Measurements from ENCODE around the gene ZNF75A. TPM values are rescaled to one million over a fixed set of nuclear protein-coding genes. Genes with fewer than 3 reads are reported as not detected.

Gene ZNF75A
- total RNA-seq, 2 donors from 2014 or later, result 34.9 to 41.5 TPM

DNA sequence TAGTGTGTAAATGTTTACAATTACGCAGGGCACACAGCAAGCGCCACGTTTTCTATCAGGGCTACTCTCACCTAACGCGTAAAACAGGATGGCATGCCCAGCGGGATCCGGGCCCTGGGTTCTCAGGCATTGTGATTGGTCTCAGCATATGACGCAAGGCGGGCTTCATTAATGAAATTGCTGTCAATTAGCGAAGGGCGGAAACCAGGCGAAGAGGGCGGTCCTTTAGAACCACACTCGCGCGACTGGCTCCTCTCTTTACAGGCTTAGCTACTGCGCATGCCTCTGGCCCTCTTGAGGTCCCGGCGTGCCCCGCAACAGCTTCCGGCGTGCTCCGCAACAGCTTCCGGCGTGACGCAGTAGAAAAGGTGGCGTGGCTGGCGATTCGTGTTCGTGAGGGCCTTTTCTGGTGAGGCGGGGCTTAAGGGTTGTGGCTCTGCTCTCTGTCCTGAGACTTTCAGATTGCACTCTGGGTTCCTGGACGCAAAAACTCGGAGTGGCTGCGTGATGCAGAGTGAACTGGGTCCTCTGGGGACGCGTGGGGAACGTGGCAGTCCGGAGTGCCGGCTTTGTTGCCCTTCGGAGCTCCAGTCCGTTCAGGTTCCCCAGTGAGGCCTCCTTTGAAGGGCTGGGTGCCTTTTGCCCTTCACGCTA lies 59.6 kb downstream of the ZNF75A start:
- Histone ChIP-seq H3K4me1 (replicated peaks) (no peaks in the 10 kb centered on the region), H3K4me3 (peak overlapping the region; percentile 28 to 35), H3K27ac (peak overlapping the region; percentile 57 to 58), H3K27me3 (replicated peaks; ENCODE audit: insufficient read depth) (no peaks in the 10 kb centered on the region), H3K9me3 (no peaks in the 10 kb centered on the region), H3K36me3 (no peaks in the 10 kb centered on the region)
- TF ChIP-seq POLR2AphosphoS5 (IDR thresholded peaks at IDR 0.05) (peak; percentile 89), POLR2A (IDR thresholded peaks at IDR 0.05) (no peak)
- 9% methylated on average over 42 of the region's 42 CpGs for WGBS
- peak; percentile 79 for DNase-seq (ENCODE audit: low spot score)
- intact Hi-C loops (cut with DNase I), result no loop called here

Other genes starting within 250 kb of the ZNF75A start
- gene IL32, start 239.9 kb upstream of the ZNF75A start, total RNA-seq, result 10 to 100 TPM; 13.5 to 33.3 TPM
- gene ZSCAN10, start 206.2 kb upstream of the ZNF75A start, total RNA-seq, result under 1 TPM in 1 of 2 donors, not detected in 1; 0.57 TPM
- gene ZNF205, start 192.9 kb upstream of the ZNF75A start, total RNA-seq, result 10 to 100 TPM; 20.9 to 27.0 TPM
- gene ZNF213, start 170.5 kb upstream of the ZNF75A start, total RNA-seq, result 10 to 100 TPM; 18.4 to 28.1 TPM
- not detected for gene OR1F1, start 117.3 kb upstream of the ZNF75A start, total RNA-seq
- 10 to 100 TPM in 1 of 2 donors, 1 to 10 TPM in 1; 8.2 to 18.6 TPM for gene ZNF200, start 70.3 kb upstream of the ZNF75A start, total RNA-seq
- 1 to 10 TPM in 1 of 2 donors, under 1 TPM in 1; 0.77 to 5.9 TPM for gene MEFV, start 48.9 kb upstream of the ZNF75A start, total RNA-seq
- gene ZNF263, start 22.0 kb upstream of the ZNF75A start, total RNA-seq, result 10 to 100 TPM; 51.2 to 88.8 TPM
- 10 to 100 TPM in 1 of 2 donors, 1 to 10 TPM in 1; 4.4 to 15.5 TPM for gene TIGD7, start 67 bp upstream of the ZNF75A start, total RNA-seq
- 1 to 10 TPM in 1 of 2 donors, not detected in 1; 1.1 TPM for gene OR2C1, start 50.4 kb downstream of the ZNF75A start, total RNA-seq
- 10 to 100 TPM; 15.2 to 17.4 TPM for gene ZSCAN32, start 95.5 kb downstream of the ZNF75A start, total RNA-seq
- 10 to 100 TPM; 11.2 to 19.8 TPM for gene ZNF174, start 95.7 kb downstream of the ZNF75A start, total RNA-seq
- 1 to 10 TPM; 2.1 to 9.5 TPM for gene ZNF597, start 138.0 kb downstream of the ZNF75A start, total RNA-seq
- 10 to 100 TPM; 48.1 to 99.2 TPM for gene NAA60, start 138.2 kb downstream of the ZNF75A start, total RNA-seq
- gene C16orf90, start 190.0 kb downstream of the ZNF75A start, total RNA-seq, result 1 to 10 TPM in 1 of 2 donors, not detected in 1; 1.1 TPM
- gene CLUAP1, start 195.5 kb downstream of the ZNF75A start, total RNA-seq, result 10 to 100 TPM; 17.9 to 35.1 TPM